CD4-positive, alpha-beta T cell treated with Interleukin-15 for 4 hours (primary cell): ENCODE results near the gene THBS4.

ENCODE experiments used
- DNase-seq: peaks from one replicate; pipeline ENCODE4 v3.0.0-alpha.2; 2020; ENCODE audit warnings: low spot score

Gene THBS4

GRCh38 chr5:80048084-80048780, 13.1 kb downstream of the THBS4 start:
- DNase-seq, result no peak

DNA sequence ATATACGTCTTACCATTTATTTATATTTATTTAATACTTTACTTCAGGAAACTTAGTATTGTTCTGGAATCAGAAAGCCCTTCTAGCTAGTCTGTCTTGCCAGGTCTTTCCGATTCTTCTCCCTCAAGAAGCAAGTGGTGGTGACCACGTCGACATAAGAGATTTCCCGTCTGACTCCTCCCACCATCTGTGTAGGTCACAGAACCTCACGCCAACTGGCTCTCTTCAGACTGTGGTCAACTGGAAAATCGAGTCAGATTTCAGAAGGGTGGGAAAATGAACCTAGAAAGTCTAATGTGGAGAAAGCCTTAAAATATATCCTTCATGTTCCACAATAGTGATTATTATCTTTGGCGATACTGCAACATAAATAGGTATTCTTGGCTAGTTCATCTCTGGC, 17.3 kb downstream of the THBS4 start:
- DNase-seq, result no peak

- no peak for DNase-seq
These were observed 19.5 kb downstream of the THBS4 start for GRCh38 chr5:80054682-80055081.

GRCh38 chr5:80055491-80056170, 20.5 kb downstream of the THBS4 start:
- no peak for DNase-seq

- DNase-seq, result no peak
These were observed 22.0 kb downstream of the THBS4 start for GRCh38 chr5:80057099-80057498.

DNA sequence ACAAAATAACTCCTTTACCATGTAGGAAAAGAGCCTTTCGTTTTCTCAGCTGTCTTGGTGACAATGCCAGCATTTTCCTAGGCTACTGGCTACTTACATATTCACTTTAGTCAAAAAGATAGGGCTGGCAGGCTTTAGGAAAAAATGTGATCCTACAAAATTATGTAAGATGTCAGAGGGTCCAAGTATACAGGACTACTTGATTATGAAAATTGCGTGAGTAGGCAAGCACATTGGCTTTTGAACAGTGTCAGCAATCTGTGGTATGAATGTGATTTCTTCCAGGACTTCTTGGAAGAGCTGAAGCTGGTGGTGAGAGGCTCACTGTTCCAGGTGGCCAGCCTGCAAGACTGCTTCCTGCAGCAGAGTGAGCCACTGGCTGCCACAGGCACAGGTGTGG, 22.8 kb downstream of the THBS4 start:
- DNase-seq, result no peak

- DNase-seq, result no peak
These were observed 24.3 kb downstream of the THBS4 start for GRCh38 chr5:80059354-80059980.

DNA sequence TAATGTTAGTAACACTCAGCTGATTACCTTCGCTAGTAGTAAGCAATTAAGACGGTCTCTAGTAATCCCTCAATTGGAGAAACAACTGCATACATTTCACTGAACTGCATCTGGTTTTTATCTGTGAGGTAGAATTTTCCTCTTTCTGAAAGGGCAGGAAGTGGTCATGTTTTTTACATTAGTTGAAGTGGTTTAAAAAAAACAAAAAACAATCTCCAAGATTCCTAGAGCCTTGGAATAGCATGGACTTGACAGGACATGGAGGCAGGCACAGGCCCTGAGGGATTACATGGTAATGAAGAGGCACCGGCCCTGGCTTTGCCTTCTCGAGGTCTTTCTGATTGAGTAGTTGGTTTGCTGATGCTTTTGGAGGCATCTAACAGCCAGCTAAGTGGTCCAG, 25.8 kb downstream of the THBS4 start:
- DNase-seq, result no peak

DNA sequence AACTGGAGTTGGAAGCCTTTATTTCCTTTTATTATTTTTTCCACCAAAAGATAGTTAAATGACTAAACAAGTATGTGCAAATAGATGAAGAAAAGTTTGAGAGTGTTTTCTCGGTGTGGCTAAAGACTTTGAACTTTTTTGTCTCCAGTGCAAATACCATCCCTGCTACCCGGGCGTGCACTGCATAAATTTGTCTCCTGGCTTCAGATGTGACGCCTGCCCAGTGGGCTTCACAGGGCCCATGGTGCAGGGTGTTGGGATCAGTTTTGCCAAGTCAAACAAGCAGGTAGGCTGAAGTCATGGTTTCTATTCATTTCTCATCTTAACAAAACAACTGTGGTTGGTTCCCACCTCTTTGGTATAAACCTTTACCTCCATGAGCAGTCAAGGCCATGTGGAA, 26.4 kb downstream of the THBS4 start:
- no peak for DNase-seq

DNA sequence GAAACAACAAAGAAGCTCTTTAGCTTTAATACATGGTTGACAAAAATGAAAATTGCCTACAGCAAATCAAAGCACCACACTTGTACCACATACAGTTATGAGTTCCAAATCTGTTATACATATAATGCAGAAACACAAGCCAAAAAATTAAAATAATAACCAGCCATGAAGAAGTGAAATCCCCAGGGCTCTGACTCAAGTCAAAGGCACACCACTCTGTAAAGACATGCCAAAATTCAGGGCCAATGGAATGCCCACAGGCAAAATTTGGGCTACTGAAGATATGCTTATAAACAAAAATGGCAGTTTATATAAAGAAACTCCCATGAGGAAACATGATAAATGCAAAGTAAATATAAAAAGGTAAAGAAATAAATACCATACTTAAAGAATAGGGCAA, 29.0 kb downstream of the THBS4 start:
- DNase-seq, result no peak

DNA sequence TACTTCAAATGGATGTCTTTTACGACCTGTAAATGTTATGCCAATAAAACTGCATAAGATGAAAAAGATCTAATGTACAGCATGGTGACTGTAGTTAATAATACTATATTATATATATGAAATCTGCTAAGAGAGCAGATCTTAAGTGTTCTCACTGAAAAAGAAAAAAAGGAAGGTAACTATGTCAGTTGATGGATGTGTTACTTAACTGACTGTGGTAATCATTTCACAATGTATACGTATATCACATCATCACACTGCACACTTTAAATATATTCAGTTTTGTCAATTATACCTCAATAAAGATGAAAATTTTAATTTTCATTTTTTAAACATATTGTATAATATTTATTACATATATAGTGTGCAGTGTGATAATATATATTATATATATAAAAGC, 31.9 kb downstream of the THBS4 start:
- no peak for DNase-seq

DNA sequence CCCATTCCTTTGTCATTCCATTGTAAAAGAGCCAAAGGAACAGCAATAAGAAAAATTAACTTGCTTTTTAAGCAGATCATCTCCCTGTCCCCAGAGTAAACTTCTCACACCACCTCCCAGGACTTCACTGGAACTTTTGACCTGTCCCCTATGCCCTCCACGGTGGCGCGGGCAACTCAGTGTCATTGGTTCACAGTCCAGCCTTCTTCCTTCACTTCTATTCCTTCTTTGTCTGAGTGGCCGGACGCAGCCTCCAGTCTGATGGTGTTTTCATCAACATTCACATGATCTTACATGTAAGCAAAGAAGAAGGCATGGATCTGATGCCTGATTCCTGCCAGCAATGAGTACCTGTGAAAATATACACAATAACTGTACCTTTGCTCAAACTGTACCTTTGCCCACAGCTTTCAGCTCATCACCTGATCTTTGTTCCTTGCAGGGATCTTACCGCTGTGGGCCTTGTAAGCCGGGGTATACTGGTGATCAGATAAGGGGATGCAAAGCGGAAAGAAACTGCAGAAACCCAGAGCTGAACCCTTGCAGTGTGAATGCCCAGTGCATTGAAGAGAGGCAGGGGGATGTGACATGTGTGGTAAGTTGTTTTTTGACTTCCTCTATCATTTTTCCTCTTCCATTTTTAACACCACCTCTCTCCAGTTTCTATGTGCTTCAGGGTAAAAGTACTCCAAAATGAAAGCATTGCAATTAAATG, 32.5 kb downstream of the THBS4 start:
- no peak for DNase-seq

GRCh38 chr5:80068246-80068636, 33.1 kb downstream of the THBS4 start:
- no peak for DNase-seq

DNA sequence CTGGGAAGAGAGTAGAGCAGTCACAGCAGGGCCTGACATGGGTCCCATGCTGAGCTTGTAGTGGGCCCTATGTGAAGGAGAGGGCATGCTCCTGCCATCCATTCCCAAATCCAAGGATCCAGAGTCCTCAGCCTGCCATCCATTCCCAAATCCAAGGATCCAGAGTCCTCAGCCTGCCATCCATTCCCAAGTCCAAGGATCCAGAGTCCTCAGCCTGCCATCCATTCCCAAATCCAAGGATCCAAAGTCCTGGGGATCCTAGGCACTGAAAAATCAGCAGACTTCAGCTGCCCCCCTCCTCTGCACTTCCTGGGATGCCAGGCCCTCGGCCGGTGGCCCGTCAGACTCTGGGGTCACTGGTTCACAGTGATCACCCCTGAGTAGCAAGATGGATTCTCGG, 33.6 kb downstream of the THBS4 start:
- no peak for DNase-seq

DNA sequence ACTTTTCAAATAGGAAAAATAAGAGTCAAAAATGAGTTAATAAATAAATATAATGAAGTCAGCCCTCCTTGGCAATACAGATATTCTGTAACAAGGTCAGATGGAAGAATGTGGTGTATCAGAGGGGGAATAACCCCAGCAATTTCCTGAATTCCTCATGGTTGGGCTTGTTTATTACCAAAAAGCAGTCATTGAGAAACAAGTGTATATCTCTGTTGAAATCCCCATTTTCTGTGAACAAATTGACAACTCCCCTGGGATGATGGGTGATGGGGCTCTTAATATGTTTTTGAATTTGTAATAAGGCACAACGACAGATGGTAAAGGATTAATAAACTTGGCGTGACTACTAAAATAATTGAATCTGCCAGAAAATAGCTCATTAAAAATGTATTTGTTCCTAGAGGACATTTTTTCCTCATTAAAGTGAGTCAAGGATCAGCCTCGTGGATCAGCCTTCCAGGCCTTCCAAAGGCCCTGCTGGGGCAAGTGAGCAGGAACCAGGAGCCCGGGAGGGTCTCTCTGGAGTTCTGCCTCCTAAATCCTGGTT, 34.2 kb downstream of the THBS4 start:
- DNase-seq, result no peak

DNA sequence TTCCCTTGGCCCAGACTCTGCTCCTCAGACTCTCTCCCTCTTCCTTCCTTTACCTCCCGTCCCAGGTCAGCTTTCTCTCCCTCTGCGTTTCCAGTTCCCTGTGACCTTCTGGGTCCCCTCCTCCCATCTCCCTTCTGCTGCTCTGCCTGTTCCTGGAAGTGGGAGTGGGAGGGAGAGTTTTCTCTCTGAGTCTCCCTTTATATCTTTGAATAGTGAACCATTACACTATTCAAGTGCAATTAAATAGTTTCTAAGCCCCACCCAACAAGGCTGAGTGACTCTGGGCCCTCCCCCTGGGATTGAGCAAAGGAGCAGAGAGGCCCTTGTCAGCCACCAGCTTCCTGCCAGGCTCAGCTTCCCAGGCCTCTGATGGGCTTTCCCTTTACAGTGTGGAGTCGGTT, 34.8 kb downstream of the THBS4 start:
- DNase-seq, result no peak

- DNase-seq, result no peak
These were observed 35.3 kb downstream of the THBS4 start for GRCh38 chr5:80070338-80071056.

GRCh38 chr5:80071510-80072021, 36.4 kb downstream of the THBS4 start:
- no peak for DNase-seq

DNA sequence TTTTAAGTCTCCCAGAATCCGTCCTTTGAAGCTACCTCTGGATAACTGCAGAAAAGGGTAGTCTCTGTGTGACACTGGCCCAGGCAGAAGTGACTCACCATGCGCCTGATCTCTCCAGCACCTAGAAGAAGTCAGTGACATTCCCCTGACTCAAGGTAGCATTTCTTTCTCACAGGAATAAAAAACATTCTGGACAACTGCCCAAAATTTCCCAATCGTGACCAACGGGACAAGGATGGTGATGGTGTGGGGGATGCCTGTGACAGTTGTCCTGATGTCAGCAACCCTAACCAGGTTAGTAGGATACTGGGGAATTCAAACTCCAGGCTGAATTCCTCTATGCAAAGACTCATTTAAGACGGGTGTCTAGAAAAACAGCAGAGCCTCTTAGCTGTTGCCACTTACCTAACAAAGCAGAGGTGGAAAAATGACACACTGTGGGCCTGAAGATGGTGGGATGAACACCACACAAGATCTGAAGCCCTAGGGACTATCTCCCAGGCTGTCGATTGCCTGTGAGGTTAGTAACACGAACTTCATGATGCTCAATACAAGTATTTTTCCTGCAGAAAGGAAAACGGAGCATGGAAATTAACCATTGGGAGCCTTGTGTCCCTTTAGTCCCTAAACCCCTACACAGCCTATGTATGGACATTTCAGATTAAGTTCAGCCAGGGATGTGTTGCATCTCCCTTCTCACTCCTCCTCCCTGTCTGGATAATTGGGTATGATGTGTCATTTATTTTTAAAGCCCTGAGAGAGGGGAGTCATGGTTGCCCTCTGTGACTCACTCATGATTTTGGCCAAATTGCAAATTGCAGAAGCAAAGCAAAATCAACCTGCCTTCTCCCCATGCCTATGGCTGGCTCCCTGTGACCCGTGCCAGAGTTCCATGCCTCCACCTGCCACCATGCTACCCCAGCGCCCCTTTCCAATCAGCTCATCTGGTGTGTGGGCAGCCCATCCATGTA, 37.2 kb downstream of the THBS4 start:
- no peak for DNase-seq
